GM12878 (cell line): ENCODE measurements around the gene CCDC88C. TPM values are rescaled to one million over a fixed set of nuclear protein-coding genes. Genes with fewer than 3 reads are reported as not detected.

Experiments used
- ATAC-seq: fragments of 200-7000 bp; cut with Tn5 transposase; 3 replicates; pipeline ENCODE4 v1.9.1; 2020; ENCODE audit warnings: mild to moderate bottlenecking, moderate library complexity
- BruUV-seq: library from RNA; stranded (reverse); fragments of 400-500 nt; replicated peaks from 2 replicates; lab custom pipeline; 2021; lab: Mats Ljungman, UMichigan
- CTCF ChIA-PET: fragments of 300-600 bp; sonication (Branson Sonifier 250); formaldehyde crosslinking; extraction: SDS; loops from one replicate; lab custom pipeline; 2021; ENCODE audit warnings: inconsistent platforms; lab: Yijun Ruan, JAX
- POLR2A ChIA-PET: fragments of 350-600 bp; formaldehyde crosslinking; extraction: SDS; loops from one replicate; lab custom pipeline; 2021; ENCODE audit warnings: inconsistent platforms; lab: Charles Lee
- RAD21 ChIA-PET: fragments of 300-600 bp; sonication (Branson Sonifier 250); formaldehyde crosslinking; loops from one replicate; lab custom pipeline; 2023; ENCODE audit warnings: antibody characterized with exemption; ENCODE audit not compliant: unreplicated experiment; lab: Charles Lee
- SMC1A ChIA-PET: fragments of 300-600 bp; sonication (Branson Sonifier 250); formaldehyde crosslinking; loops from one replicate; lab custom pipeline; 2023; ENCODE audit not compliant: unreplicated experiment, uncharacterized antibody; lab: Charles Lee
- DNase-seq: peaks from one replicate; pipeline ENCODE4 v3.0.0-alpha.2; 2011; ENCODE audit warnings: low read depth, low spot score
- FAIRE-seq: peaks from 3 replicates; lab custom pipeline; 2011; peaks lifted over from hg19 to GRCh38; lab: Jason Lieb, UNC
- H2AFZ ChIP-seq: 2 replicates; pipeline ENCODE4 v1.6.0; 2011; ENCODE audit warnings: low read depth, low read length, control low read depth; ENCODE audit not compliant: control insufficient read depth
- H3K27ac ChIP-seq: 2 replicates; pipeline ENCODE4 v1.5.1; 2011; ENCODE audit warnings: control low read depth; ENCODE audit not compliant: control insufficient read depth, insufficient read depth
- H3K27me3 ChIP-seq, 2 experiments: replicated peaks in 1 of 2; 2 replicates each; pipeline versions ENCODE4 v1.6.0 to v1.6.1; 2011; ENCODE audit warnings: low read length in 1 of 2; ENCODE audit not compliant: control insufficient read depth in 2 of 2, insufficient read depth in 2 of 2
- H3K36me3 ChIP-seq, 2 experiments: 2 replicates each; pipeline ENCODE4 v1.5.1; 2011; ENCODE audit warnings: low read length in 1 of 2; ENCODE audit not compliant: control insufficient read depth in 2 of 2, insufficient read depth in 2 of 2
- H3K4me1 ChIP-seq: 2 replicates; pipeline ENCODE4 v1.6.1; 2011; ENCODE audit warnings: mild to moderate bottlenecking, low read length, moderate library complexity, mixed read lengths; ENCODE audit not compliant: control insufficient read depth, insufficient read depth
- H3K4me2 ChIP-seq: 2 replicates; pipeline ENCODE4 v1.6.0; 2011; ENCODE audit warnings: control low read depth; ENCODE audit not compliant: control insufficient read depth, insufficient read depth
- H3K4me3 ChIP-seq: fragments of 200-600 bp; sonication (generic); 2 replicates; pipeline ENCODE4 v1.5.1; 2016
- H3K79me2 ChIP-seq: 2 replicates; pipeline ENCODE4 v1.6.0; 2011; ENCODE audit warnings: low read length; ENCODE audit not compliant: control insufficient read depth, insufficient read depth
- H3K9ac ChIP-seq: 2 replicates; pipeline ENCODE4 v1.8.0; 2011; ENCODE audit warnings: low read length, control low read depth, mixed read lengths; ENCODE audit not compliant: control insufficient read depth, insufficient read depth
- H3K9me3 ChIP-seq: replicated peaks from 3 replicates; pipeline ENCODE4 v1.5.1; 2011; ENCODE audit warnings: mild to moderate bottlenecking, low read length; ENCODE audit not compliant: control insufficient read depth, insufficient read depth
- H4K20me1 ChIP-seq: 2 replicates; pipeline ENCODE4 v1.6.0; 2011; ENCODE audit not compliant: control insufficient read depth, insufficient read depth
- CTCF ChIP-seq, 3 experiments: IDR thresholded peaks in 2 of 3; conservative IDR thresholded peaks in 1 of 3; 2 replicates each; pipeline ENCODE4 v1.5.1; 2011; ENCODE audit warnings: low read depth in 3 of 3, low read length in 3 of 3, mild to moderate bottlenecking in 3 of 3, control low read depth in 2 of 3, moderate library complexity in 2 of 3, inconsistent platforms in 1 of 3, mixed read lengths in 1 of 3; ENCODE audit not compliant: control insufficient read depth in 2 of 3, insufficient read depth in 1 of 3; ENCODE audit errors: extremely low read depth in 1 of 3
- SMC3 ChIP-seq: IDR thresholded peaks from 2 replicates; pipeline ENCODE4 v1.6.1; 2011; ENCODE audit warnings: low read length, improper control_type of control experiment, borderline replicate concordance
- WGBS: methylation state at CpG from one replicate; pipeline ENCODE4 v1.1.6; 2016; ENCODE audit warnings: low lambda C conversion rate; ENCODE audit not compliant: insufficient replicate concordance, insufficient coverage; ENCODE audit errors: missing lambda C conversion rate; 5-methylcytosine and 5-hydroxymethylcytosine counted together
- in situ Hi-C: fragments of 300-500 bp; cut with MboI; formaldehyde crosslinking; loops from 9 replicates; pipeline ENCODE4 v1.14.3; 2018; ENCODE audit warnings: mixed read lengths
- intact Hi-C: fragments of 100-400 bp; cut with micrococcal nuclease; formaldehyde crosslinking; loops from one replicate; pipeline ENCODE4 v1.14.2; 2022; ENCODE audit not compliant: unreplicated experiment
- polyA plus RNA-seq, 11 experiments: library from polyadenylated mRNA; depleted of rRNA in 4 of 11; unstranded in 6 of 11; stranded (reverse) in 5 of 11; fragments of >200 nt; fragmentation: Nextera tagmentation in 4 of 11; fragmentation: Illumina TruSeq in 1 of 11; extraction: Ambion mirVana in 4 of 11; extraction: Trizol in 1 of 11; gene quantifications; 1 replicate in 1 of 11; 2 replicates in 10 of 11; pipeline versions ENCODE4 v1.2.1 to v1.2.3, GENCODE V29; 2011 to 2016; ENCODE audit warnings: inconsistent platforms in 2 of 11, missing spikeins in 2 of 11, low read depth in 1 of 11
- total RNA-seq, 4 experiments: library from RNA; depleted of rRNA in 3 of 4; stranded (reverse); fragments of >200 nt in 3 of 4; fragmentation: Illumina TruSeq in 1 of 4; extraction: Trizol in 1 of 4; gene quantifications; 2 replicates each; pipeline versions ENCODE4 v1.2.1 to v1.2.3, GENCODE V29; 2013 to 2021

The CCDC88C gene
- total and polyA plus RNA-seq, 10 of the 15 experiments (the other 5 are each of a cell fraction or from before 2014, with no cell fraction given), result 4.0 to 79.6 (median 36.6) TPM

- no peak overlapping the region for H3K4me2 ChIP-seq
- ATAC-seq, result no peak
These were observed 146.0 kb downstream of the CCDC88C start for GRCh38 chr14:91271639-91272038.

More at GRCh38 chr14:91271639-91272038, 146.0 kb downstream of the CCDC88C start:
- Histone ChIP-seq H2AFZ (no peak overlapping the region), H3K79me2 (no peaks in the 10 kb centered on the region)
- in situ Hi-C loops, result no loop called here
- no peak for TF ChIP-seq SMC3
- TF ChIP-seq CTCF (IDR thresholded peaks at IDR 0.05 in 2 of 3, conservative IDR thresholded peaks at IDR 0.05 in 1 of 3; ENCODE audit: control insufficient read depth in 2 of 3, extremely low read depth in 1 of 3, insufficient read depth in 1 of 3, low read depth in 3 of 3, low read length in 3 of 3), result 0 out of 6 replicates have a peak, but pooled peaks of 1 of the 3 experiments have one; percentile 4
- TF ChIP-seq, all 136 proteins: peak for 1
- Histone ChIP-seq H3K4me3 (no peak overlapping the region), H3K27ac (no peak overlapping the region), H3K9ac (no peak overlapping the region), H3K9me3 (no peaks in the 10 kb centered on the region), H3K36me3 (peaks cover 12 to 25% of the 10 kb centered on the region in 2 experiments; a peak in 3 of 4 replicates), H4K20me1 (no peaks in the 10 kb centered on the region), H3K4me1 (no peaks in the 10 kb centered on the region), H3K27me3 (no peaks in the 10 kb centered on the region)
- intact Hi-C loops, result no loop called here
- RAD21 ChIA-PET, result no interaction called here
- CTCF ChIA-PET, result interaction anchor here (0.7 kb wide), 1 partner anchor 15 kb away, joined by 3 read pairs; no protein-coding TSS in a partner anchor
- POLR2A ChIA-PET, result no interaction called here
- no TSS peak for BruUV-seq
- FAIRE-seq (no peak), DNase-seq (no peak)
- SMC1A ChIA-PET, result interaction anchor here (0.8 kb wide), 1 partner anchor 310 kb away, joined by 3 read pairs; no protein-coding TSS in a partner anchor
- WGBS, result 92% methylated on average over 9 of the region's 9 CpGs
